GM12801 (cell line): ENCODE data around the gene CD244.

Experiments
- TF ChIP-seq, protein P1 (sequence below): IDR thresholded peaks from one replicate; pipeline ENCODE4 v1.5.1; 2011; ENCODE audit warnings: control low read depth; ENCODE audit not compliant: insufficient read length; ENCODE audit errors: extremely low read depth

Gene CD244

GRCh38 chr1:160826546-160826945 is 36.1 kb downstream of the CD244 start:
- TF ChIP-seq, protein P1, sequence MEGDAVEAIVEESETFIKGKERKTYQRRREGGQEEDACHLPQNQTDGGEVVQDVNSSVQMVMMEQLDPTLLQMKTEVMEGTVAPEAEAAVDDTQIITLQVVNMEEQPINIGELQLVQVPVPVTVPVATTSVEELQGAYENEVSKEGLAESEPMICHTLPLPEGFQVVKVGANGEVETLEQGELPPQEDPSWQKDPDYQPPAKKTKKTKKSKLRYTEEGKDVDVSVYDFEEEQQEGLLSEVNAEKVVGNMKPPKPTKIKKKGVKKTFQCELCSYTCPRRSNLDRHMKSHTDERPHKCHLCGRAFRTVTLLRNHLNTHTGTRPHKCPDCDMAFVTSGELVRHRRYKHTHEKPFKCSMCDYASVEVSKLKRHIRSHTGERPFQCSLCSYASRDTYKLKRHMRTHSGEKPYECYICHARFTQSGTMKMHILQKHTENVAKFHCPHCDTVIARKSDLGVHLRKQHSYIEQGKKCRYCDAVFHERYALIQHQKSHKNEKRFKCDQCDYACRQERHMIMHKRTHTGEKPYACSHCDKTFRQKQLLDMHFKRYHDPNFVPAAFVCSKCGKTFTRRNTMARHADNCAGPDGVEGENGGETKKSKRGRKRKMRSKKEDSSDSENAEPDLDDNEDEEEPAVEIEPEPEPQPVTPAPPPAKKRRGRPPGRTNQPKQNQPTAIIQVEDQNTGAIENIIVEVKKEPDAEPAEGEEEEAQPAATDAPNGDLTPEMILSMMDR: no peak

GRCh38 chr1:160823296-160823695 is 39.4 kb downstream of the CD244 start:
- TF ChIP-seq, protein P1: no peak

GRCh38 chr1:160821627-160822026 is 41.1 kb downstream of the CD244 start:
- TF ChIP-seq, protein P1: no peak

GRCh38 chr1:160819186-160819585 is 43.5 kb downstream of the CD244 start:
- TF ChIP-seq, protein P1: no peak

GRCh38 chr1:160818207-160818937 is 44.3 kb downstream of the CD244 start:
- TF ChIP-seq, protein P1: no peak

DNA sequence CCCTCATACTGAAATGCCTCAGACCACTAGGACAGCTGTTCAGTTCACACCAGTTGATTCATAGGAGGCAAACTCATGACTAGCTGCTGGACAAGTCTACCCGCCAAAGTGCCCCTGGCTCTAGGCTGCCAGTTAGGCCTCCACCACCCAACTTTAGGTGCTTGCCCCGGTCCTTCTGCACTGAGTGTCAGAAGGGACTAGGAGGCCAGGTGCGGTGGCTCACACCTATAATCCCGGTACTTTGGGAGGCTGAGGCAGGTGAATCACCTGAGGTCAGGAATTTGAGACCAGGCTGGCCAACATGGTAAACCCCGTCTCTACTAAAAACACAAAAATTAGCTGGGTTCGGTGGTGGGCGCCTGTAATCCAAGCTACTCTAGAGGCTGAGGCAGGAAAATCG is 47.8 kb downstream of the CD244 start:
- TF ChIP-seq, protein P1: no peak

- TF ChIP-seq, protein P1: no peak
Observed at GRCh38 chr1:160814316-160814715, 48.4 kb downstream of the CD244 start.
